Tibial nerve (tissue), 4 donors: ENCODE measurements around the gene KCNA2. TPM values are rescaled to one million over a fixed set of nuclear protein-coding genes. Genes with fewer than 3 reads are reported as not detected.

Source experiments
- DNase-seq, 2 donors: peaks; one replicate each; pipeline ENCODE4 v3.0.0-alpha.2; 2019; ENCODE audit warnings: low spot score in 2 of 2
- H3K27ac ChIP-seq, 4 donors: fragments of 200-600 bp; sonication (generic) in 3 of 4; one replicate each; pipeline ENCODE4 v1.5.1; 2017 to 2019; ENCODE audit warnings: mild to moderate bottlenecking in 1 of 4
- H3K27me3 ChIP-seq, 2 donors: fragments of 200-600 bp; sonication (generic) in 1 of 2; one replicate each; pipeline versions ENCODE4 v1.5.1 to v1.6.0; 2017 to 2019
- H3K36me3 ChIP-seq, 3 donors: fragments of 200-600 bp; sonication (generic); one replicate each; pipeline ENCODE4 v1.5.1; 2018 to 2019
- H3K4me1 ChIP-seq, 4 donors: fragments of 200-600 bp; sonication (generic) in 3 of 4; one replicate each; pipeline ENCODE4 v1.5.1; 2017 to 2019
- H3K4me3 ChIP-seq, 4 donors: fragments of 200-600 bp; sonication (generic) in 3 of 4; one replicate each; pipeline ENCODE4 v1.5.1; 2017 to 2019; ENCODE audit warnings: mild to moderate bottlenecking in 1 of 4, moderate library complexity in 1 of 4
- H3K9me3 ChIP-seq, 4 donors: fragments of 200-600 bp; sonication (generic) in 3 of 4; one replicate each; pipeline ENCODE4 v1.5.1; 2017 to 2019
- EP300 ChIP-seq, 2 donors: sonication (generic); formaldehyde crosslinking; IDR thresholded peaks; one replicate each; pipeline ENCODE4 v1.6.1; 2017; ENCODE audit warnings: antibody characterized with exemption in 2 of 2, mild to moderate bottlenecking in 1 of 2
- POLR2A ChIP-seq, 2 donors: fragments of 450-650 bp; IDR thresholded peaks; one replicate each; pipeline ENCODE4 v1.6.1; 2017; ENCODE audit warnings: antibody characterized with exemption in 2 of 2, mild to moderate bottlenecking in 2 of 2, moderate library complexity in 2 of 2
- WGBS, 2 donors: methylation state at CpG; one replicate each; pipeline ENCODE4 v1.1.5; 2018; 5-methylcytosine and 5-hydroxymethylcytosine counted together
- total RNA-seq, 4 donors: library from RNA; depleted of rRNA; stranded (reverse); fragments of >200 nt; gene quantifications; one replicate each; pipeline ENCODE4 v1.1.0, GENCODE V29; 2016
- TF ChIP-seq, protein P1 (sequence below), 5 experiments: fragments of 200-600 bp in 3 of 5; fragments of 450-650 bp in 2 of 5; sonication (generic) in 3 of 5; IDR thresholded peaks; one replicate each; pipeline ENCODE4 v1.5.1; 2016 to 2019; ENCODE audit warnings: antibody characterized with exemption in 5 of 5, mild to moderate bottlenecking in 3 of 5, moderate library complexity in 2 of 5

Gene KCNA2
- total RNA-seq, 4 donors from 2014 or later: 10.2 to 22.0 (median 16.5) TPM

DNA sequence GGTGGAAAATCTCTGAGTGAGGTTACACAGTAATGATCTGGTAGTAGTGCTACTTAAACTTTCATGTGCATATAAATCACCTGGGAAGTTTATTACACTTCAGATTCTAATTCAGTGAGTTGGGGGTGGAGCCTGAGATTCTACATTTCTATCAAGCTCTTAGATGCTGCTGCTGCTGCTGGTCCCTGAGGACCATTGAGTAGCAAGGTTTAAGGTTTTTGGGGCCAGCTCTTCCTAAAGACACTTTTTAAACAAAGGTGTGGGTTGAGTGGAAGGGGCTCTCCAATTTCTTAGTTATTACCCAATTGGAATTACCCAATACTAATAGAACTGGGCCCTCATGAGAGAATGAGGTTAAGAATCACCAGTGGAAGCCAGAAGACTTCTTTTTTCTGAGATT lies 39.1 kb upstream of the KCNA2 start:
- TF ChIP-seq POLR2A (IDR thresholded peaks at IDR 0.05): no peak
- TF ChIP-seq, protein P1, sequence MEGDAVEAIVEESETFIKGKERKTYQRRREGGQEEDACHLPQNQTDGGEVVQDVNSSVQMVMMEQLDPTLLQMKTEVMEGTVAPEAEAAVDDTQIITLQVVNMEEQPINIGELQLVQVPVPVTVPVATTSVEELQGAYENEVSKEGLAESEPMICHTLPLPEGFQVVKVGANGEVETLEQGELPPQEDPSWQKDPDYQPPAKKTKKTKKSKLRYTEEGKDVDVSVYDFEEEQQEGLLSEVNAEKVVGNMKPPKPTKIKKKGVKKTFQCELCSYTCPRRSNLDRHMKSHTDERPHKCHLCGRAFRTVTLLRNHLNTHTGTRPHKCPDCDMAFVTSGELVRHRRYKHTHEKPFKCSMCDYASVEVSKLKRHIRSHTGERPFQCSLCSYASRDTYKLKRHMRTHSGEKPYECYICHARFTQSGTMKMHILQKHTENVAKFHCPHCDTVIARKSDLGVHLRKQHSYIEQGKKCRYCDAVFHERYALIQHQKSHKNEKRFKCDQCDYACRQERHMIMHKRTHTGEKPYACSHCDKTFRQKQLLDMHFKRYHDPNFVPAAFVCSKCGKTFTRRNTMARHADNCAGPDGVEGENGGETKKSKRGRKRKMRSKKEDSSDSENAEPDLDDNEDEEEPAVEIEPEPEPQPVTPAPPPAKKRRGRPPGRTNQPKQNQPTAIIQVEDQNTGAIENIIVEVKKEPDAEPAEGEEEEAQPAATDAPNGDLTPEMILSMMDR (IDR thresholded peaks at IDR 0.05): no peak
- no peak for DNase-seq
- H3K36me3 ChIP-seq: no peaks in the 10 kb centered on the region
- peaks cover 0 to 7% (median 2%) of the 10 kb centered on the region in 4 donors for H3K4me1 ChIP-seq
- H3K4me3 ChIP-seq: no peak overlapping the region
- H3K27ac ChIP-seq: no peak overlapping the region
- H3K27me3 ChIP-seq: no peaks in the 10 kb centered on the region
- H3K9me3 ChIP-seq: no peaks in the 10 kb centered on the region

DNA sequence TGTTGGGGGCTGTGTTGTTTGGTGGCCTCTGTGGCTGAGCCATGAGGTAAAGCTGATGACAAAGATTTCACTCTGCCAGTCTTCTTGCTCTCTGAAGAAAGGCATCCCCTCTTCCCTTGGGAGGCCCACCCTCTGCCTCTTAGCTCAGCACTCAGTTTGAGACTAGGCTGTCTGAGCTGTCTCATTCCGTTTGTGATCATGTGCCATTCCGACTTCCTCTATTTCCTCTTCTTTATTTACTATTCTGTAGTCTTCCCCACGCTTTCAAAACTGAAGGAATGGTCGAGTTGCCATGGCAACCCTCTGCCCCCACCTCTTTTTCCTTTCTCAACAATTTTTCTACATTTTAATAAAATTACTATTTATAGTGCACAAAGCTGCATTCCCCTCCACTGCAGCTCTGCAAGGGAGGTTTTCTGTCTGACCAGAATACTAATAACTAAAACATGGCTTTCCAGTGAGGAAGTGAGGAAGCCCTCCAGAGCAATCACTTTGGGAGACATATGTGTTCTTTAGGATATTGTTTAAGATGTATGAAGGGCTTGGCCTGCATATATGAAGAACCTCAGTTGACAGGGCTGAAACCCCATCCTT lies 37.8 kb upstream of the KCNA2 start:
- no peak for DNase-seq
- Histone ChIP-seq H3K9me3 (no peaks in the 10 kb centered on the region), H3K4me3 (no peak overlapping the region), H3K4me1 (peaks cover 0 to 7% (median 2%) of the 10 kb centered on the region in 4 donors), H3K27ac (no peak overlapping the region), H3K27me3 (no peaks in the 10 kb centered on the region), H3K36me3 (no peaks in the 10 kb centered on the region)
- 14 to 15% methylated on average over 4 of the region's 4 CpGs for WGBS, 2 donors
- TF ChIP-seq POLR2A (IDR thresholded peaks at IDR 0.05) (no peak), EP300 (IDR thresholded peaks at IDR 0.05) (no peak)
- TF ChIP-seq, protein P1 (IDR thresholded peaks at IDR 0.05): no peak

DNA sequence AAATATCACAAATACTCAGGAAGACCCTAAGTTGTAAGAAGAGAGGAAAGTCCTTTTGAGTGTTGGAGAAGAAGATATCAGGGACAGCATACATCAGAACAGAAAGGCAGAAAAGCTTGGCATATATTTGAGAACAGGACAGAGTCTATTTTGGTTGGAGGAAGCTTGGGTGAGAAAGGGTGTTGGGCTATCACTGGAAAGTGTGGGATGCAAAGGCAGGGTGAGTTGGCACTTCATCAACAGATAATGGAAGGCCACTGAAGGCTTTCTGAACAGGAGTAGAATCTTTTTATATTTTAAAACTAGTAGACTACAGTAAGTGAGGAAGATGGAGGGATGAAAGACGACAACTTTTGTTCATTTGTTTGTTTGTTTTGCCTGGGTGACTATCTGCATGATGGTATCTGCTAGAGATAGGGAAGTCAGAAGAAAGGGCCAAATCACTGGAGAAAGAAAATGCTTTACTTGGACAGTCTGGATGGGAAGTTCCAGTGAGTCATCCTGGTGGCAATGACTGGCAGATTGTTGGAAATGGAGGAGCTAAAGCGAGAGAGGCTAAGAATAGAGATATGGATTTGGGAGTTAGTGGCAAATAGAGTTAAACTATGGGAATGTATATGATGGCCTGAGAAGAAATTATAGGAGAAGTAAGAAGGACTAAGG lies 33.7 kb upstream of the KCNA2 start:
- Histone ChIP-seq H3K27ac (no peak overlapping the region), H3K4me1 (peaks cover 0 to 6% (median 3%) of the 10 kb centered on the region in 4 donors), H3K9me3 (no peaks in the 10 kb centered on the region), H3K27me3 (no peaks in the 10 kb centered on the region), H3K4me3 (no peak overlapping the region), H3K36me3 (no peaks in the 10 kb centered on the region)
- TF ChIP-seq, protein P1 (IDR thresholded peaks at IDR 0.05): no peak
- TF ChIP-seq EP300 (IDR thresholded peaks at IDR 0.05): no peak
- TF ChIP-seq POLR2A (IDR thresholded peaks at IDR 0.05): no peak
- DNase-seq: no peak
- 52 to 70% methylated on average over 2 of the region's 2 CpGs for WGBS, 2 donors

DNA sequence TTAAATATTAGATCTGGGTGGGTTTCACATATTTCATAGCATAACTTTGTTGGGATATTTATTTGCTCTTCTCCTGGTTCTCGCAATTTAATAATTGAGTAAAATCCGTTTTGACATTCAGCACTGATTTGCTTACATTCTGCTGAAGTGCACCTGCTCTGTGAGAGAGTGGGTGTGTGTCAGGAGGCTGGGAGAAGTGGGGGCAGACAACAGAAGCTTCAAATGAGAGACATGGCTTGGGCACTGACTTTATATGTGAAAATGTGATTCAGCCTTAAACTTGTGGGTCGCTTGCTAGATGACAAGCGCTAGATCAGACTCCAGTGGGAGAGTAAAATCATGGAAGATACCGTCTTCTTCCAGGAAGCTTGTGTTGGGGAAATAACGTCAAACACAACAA lies 32.4 kb upstream of the KCNA2 start:
- WGBS, 2 donors: 86 to 88% methylated on average over 6 of the region's 6 CpGs
- Histone ChIP-seq H3K27me3 (no peaks in the 10 kb centered on the region), H3K27ac (no peak overlapping the region), H3K4me3 (no peak overlapping the region), H3K36me3 (no peaks in the 10 kb centered on the region), H3K9me3 (no peaks in the 10 kb centered on the region), H3K4me1 (peaks cover 0 to 15% (median 7%) of the 10 kb centered on the region in 4 donors)
- TF ChIP-seq, protein P1 (IDR thresholded peaks at IDR 0.05): no peak
- TF ChIP-seq POLR2A (IDR thresholded peaks at IDR 0.05) (no peak), EP300 (IDR thresholded peaks at IDR 0.05) (no peak)
- no peak for DNase-seq

DNA sequence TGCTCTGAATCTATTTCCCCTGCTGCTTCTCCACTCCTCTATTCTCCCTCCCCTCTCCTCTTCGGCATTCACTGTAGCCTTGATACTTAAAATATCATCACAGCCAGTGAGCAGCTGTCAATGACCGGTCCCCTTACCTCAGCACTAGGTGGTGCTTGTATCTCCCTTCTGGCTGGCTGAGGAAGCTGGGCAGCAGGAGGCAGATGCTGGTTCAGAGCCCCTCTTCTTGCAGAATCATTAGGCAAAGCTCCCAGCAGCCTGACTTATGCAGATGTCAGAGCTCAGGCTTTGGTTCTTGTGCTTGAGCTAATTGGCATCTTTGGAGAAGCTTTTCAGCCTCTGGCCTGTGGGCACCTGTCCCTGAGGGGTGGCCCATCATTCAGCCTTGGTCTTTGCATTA lies 31.9 kb upstream of the KCNA2 start:
- H3K36me3 ChIP-seq: no peaks in the 10 kb centered on the region
- H3K4me1 ChIP-seq: peaks cover 0 to 15% (median 7%) of the 10 kb centered on the region in 4 donors
- no peaks in the 10 kb centered on the region for H3K27me3 ChIP-seq
- DNase-seq: no peak
- TF ChIP-seq, protein P1 (IDR thresholded peaks at IDR 0.05): no peak
- no peak for TF ChIP-seq POLR2A (IDR thresholded peaks at IDR 0.05)
- no peak for TF ChIP-seq EP300 (IDR thresholded peaks at IDR 0.05)
- no peak overlapping the region for H3K27ac ChIP-seq
- WGBS, 2 donors: 66 to 72% methylated on average over 2 of the region's 2 CpGs
- no peaks in the 10 kb centered on the region for H3K9me3 ChIP-seq
- no peak overlapping the region for H3K4me3 ChIP-seq
